Fibroblast of skin of right biceps (primary cell): Measurements from ENCODE around the gene TNRC6C.
"Not testable (repeated sequence)": the region's sequence is repeated elsewhere in the genome, so short reads cannot be mapped to it uniquely, and the experiment has no call there.

Source experiments
- DNase-seq: peaks from one replicate; pipeline ENCODE4 v3.0.0-alpha.2; 2013

The TNRC6C gene

DNA sequence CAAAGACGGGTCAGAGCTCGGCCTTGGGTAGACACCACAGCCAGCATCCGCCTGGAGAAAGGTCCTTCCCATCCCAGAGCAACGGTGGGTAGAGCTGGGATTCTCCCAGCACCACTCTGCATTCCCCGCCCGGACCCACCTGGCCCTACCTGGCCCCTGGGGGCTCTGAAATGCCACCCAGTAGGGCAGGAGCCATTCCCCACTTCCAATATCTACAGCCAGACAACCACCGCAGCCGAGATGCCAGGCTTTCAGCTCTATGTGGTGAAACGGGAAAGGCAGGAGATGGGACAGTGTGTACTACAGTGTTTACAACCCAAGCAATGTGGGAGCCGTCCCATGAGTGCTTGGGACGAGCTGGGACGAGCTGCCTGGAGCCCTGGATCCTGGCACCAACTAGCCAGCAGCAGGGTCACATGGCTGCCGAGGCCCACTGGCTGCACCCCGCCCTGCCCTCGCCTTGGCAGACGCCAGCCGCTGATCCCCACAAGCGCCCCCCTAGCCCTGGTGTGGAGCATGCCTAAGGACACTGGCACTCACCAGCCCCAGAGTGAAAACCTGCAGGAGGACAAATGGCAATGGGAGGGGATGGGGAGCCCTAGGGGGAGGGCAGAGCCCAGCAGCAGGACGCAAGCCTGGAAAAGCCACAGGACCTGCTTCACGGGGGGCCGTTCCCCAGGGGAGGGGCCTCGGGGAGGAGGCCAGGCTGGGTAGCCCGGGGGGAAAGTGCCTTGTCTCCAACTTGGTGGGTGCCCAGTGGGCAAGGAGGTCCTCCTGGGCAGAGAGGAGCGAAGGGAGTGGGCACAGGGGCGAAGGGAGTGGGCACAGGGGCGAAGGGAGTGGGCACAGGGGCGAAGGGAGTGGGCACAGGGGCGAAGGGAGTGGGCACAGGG lies 156.6 kb downstream of the TNRC6C start:
- DNase-seq: no peak

DNA sequence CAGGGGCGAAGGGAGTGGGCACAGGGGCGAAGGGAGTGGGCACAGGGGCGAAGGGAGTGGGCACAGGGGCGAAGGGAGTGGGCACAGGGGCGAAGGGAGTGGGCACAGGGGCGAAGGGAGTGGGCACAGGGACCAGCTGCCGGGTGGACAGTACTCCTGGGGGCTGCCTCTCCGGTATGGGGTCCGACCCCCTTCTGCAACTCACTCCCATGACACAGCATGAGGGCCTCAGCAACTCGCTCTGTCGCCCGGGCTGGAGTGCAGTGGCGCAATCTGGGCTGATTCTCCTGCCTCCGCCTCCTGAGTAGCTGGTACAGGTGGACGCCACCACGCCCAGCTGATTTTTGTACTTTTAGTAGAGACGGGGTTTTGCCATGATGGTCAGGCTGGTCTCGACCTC lies 157.3 kb downstream of the TNRC6C start:
- DNase-seq: not testable (repeated sequence)

- DNase-seq: no peak
Measured at GRCh38 chr17:78116411-78116810, 157.9 kb downstream of the TNRC6C start.

GRCh38 chr17:78117027-78117981 lies 158.8 kb downstream of the TNRC6C start:
- DNase-seq: no peak

- DNase-seq: no peak
Measured at GRCh38 chr17:78118801-78119241, 160.3 kb downstream of the TNRC6C start.

- DNase-seq: no peak
Measured at GRCh38 chr17:78120537-78120936, 162.0 kb downstream of the TNRC6C start.

GRCh38 chr17:78120971-78121800 lies 162.7 kb downstream of the TNRC6C start:
- DNase-seq: no peak

- DNase-seq: no peak
Measured at GRCh38 chr17:78121801-78122215, 163.3 kb downstream of the TNRC6C start.

- DNase-seq: no peak
Measured at GRCh38 chr17:78122216-78122930, 163.9 kb downstream of the TNRC6C start.

GRCh38 chr17:78122931-78123249 lies 164.4 kb downstream of the TNRC6C start:
- DNase-seq: no peak

DNA sequence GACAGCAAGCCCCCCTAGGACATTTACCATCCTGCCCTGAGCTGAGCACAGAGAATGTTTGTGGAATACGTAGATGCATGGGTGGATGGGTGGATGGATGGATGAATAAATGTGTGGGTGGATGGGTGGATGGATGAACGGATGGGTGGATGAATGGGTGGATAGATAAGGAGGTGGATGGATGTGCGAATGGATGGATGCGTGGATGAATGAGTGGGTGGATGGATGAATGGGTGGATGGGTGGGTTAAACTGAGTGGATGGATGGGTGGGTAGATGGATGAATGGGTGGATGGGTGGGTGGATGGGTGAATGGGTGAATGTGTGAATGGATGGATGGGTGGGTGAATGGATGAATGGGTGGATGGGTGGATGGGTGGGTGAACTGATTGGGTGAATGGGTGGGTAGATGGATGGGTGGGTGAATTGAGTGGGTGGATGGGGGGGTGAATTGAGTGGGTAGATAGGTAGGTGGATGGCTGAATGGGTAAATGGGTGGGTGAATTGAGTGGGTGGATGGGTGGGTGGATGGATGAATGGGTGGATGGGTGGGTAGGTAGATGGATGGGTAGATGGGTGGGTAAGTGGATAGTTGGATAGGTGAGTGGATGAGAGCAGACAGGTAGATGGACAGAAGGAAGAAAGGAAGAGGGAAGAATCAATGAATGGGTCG lies 164.9 kb downstream of the TNRC6C start:
- no peak for DNase-seq

GRCh38 chr17:78124081-78124835 lies 165.8 kb downstream of the TNRC6C start:
- no peak for DNase-seq

- no peak for DNase-seq
Measured at GRCh38 chr17:78124836-78125137, 166.3 kb downstream of the TNRC6C start.

GRCh38 chr17:78125138-78125913 lies 166.8 kb downstream of the TNRC6C start:
- DNase-seq: no peak

- no peak for DNase-seq
Measured at GRCh38 chr17:78125976-78126894, 167.7 kb downstream of the TNRC6C start.

DNA sequence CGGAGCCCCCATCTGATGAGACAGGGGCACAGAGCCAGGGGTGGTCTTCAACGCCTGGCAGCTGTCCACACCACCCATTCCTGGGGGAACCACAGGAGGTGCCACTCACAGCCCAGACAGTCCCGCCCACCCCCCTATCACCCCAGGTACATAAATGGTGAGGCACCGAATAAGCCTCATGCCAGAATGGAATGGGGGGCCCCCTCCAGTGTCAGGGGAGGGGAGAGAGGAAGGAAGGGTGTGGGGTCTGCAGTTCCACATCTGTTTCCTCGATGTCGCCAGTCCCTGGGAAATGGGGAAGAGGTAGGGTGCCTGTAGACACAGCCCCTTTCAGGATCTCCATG lies 168.4 kb downstream of the TNRC6C start:
- DNase-seq: no peak

DNA sequence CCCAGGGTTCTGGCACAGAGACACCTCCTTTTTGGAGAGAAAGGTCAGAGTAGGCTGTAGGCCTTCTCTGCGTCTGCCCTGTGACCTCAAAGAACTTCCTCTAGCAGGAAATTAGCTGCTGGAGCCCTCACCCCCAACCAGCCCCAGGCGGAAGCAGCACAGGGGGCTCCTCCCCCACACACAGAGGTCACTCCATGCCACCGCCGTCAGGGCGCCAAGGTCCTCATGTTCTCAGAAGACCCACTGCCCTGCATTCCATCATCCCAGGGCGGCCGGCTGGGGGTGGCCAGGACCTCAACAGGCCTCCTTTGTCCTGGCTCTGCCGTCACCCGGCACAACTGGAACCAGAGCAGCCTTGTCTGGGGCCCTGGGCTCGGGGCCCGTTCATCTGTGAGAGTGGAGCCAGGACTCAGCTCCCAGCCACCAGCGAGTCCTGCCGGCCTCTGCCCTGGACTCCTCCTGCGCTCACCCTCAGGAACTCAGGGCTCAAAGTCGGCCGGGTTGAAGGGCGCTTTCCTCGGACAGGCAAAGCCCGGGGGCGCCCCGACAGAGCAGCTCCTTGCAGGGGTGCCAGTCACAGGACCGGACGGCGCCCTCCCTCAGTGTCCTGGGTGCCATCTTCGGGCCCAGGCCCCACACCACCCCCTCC lies 168.9 kb downstream of the TNRC6C start:
- no peak for DNase-seq

DNA sequence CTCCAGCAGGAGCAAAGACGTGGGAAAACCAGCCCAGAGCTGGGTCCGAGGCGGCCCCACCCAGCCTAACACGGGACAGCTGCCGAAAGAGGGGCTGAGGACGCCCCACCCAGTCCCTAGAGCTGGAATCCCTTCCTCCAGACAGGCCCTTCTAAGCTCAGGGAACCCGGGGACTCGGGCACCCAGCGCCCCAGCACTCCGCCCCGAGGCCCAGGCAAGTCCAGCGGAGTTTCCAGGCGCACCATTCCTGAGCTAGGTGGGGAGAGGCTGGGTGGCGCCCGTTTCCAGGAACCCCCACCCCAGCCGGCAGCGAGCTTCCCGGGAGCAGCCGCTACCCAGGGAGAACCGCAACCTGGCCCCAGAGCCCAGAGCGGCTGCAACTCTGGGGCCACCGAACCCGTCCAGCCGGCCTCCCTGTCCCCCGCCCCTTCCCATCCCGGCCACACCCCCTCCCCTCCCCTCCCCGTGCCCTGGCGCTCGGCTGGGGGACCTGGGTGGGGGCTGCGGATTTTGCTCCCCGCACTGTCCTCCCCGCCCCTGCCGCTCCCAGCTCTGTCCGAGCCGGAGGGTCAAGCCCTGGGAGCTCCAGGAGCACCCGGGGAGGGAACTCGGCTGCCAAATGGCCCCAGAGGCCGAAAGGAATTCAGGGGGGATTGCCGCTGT lies 169.5 kb downstream of the TNRC6C start:
- no peak for DNase-seq
